GM19238 (cell line): ENCODE measurements around the gene SLC36A2.
"Not testable (repeated sequence)": the region's sequence is repeated elsewhere in the genome, so short reads cannot be mapped to it uniquely, and the experiment has no call there.

Experiments used
- DNase-seq: peaks from one replicate; pipeline ENCODE4 v3.0.0; 2011; ENCODE audit warnings: low spot score; ENCODE audit not compliant: insufficient read length

SLC36A2 gene

DNA sequence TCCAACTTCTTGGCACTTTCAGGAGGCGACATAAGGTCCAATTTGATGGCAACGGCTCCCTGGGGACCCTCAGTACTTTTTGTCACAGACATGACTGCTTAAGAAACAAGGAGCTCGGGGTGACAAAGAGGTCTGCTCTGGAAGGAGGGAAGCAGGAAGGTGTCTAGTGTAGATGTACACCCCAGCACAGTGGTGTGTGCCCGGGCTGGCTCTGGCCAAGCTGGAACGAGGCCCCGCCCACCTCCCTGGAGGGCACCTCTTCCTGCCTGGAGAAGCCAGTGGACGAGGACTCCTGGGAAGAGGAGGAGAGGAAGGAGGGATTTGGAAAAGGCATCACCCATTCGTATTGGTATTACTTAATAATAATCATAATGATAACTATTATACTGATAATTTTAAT, at the start of gene SLC36A2:
Gene SLC36A2 (minus strand): TSS at position 191 of the 400 bp plus-strand sequence. CDS start 99 bp downstream, at position 92.
- DNase-seq: no peak

DNA sequence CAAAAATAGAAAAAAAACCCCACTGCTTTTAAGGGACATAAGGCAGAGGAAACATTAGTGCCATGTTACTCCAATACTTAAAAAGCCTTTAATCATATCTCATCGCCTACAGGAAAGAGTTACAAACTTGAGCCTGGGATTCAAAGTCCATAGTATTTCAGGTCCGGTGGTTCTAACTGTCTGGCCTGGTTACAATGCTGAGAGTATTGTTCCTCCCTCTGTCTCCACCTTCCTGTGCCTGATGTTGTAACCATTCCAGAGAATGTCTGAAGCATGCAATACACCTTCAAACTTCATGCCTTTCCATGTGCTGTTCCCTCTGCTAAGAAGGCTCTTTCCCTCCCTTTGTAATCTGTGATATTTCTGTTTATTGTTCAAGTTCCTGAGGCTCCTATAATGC, 41.6 kb upstream of the SLC36A2 start:
- no peak for DNase-seq

DNA sequence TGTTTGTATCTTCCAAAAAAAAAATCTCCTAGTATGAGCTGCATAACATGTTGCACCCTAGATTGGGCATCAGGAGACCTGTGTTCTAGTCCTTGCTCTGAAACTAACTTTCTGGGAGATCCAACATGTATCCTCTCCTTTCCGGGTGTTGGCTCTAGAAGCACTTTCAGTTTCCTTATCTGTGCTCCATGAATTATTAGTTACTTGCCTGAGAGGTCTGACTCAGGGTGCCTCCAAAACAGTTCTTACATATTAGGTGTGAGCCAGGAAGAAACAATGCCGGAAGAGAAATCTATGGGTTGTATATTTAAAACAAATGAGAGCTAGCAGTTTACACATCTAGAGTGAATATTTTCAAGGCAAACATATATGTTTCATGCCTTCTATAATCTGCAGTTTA, 36.7 kb upstream of the SLC36A2 start:
- DNase-seq: no peak

DNA sequence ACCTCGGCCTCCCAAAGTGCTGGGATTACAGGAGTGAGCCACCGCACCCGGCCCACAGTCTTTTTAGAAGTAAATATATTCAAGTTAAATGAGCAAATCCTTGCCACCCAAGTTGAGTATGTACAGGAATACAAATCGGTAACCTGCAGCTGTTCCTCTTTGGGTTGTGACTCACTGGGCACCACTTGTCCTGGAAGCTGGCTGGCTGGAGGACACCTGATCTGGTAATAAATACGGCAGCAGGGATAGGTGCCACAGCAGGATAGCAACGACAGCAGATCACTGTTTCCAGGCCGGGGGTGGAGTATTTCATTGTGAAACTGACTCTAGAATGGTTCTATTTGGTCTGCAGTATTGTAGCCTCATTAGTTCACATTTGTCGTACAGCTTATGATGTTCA, 35.7 kb upstream of the SLC36A2 start:
- no peak for DNase-seq

DNA sequence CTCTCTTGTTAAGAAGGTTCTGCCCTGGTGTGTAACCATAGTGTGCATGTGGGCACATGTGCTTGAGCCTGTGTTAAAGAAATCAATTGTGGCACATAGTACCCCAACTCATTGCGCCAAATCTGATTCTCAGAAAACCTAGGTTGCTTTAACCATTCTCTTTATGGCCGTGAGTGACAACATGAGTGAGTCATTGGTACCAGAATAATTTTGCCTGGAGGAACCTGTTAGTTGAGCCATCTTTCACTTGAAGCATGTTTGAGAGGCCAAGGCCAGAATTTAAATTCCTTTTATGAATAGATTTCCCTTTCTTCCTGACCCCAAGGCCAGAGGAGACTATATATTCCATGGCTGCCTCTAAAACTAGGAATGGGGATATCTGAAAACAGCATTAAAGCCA, 35.2 kb upstream of the SLC36A2 start:
- no peak for DNase-seq

DNA sequence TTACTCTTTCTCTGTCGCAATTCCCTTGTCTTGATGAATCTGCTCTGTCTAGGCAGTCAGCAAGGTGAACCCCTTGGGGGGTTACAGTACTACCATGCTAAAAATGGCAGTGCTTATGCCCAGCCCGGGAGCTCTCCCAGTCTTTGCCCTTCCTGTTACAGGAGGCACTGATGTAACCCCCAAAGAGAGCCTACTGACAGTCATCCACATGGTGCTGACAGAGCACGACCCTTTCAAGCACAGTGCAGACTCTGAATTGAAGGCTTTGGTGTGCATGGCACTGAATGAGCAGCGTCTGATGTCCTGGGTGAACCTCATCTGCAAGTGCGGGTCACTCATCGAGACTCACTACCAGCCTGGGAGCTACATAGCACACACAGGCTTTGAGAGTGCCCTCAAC, 34.5 kb upstream of the SLC36A2 start:
- DNase-seq: no peak

DNA sequence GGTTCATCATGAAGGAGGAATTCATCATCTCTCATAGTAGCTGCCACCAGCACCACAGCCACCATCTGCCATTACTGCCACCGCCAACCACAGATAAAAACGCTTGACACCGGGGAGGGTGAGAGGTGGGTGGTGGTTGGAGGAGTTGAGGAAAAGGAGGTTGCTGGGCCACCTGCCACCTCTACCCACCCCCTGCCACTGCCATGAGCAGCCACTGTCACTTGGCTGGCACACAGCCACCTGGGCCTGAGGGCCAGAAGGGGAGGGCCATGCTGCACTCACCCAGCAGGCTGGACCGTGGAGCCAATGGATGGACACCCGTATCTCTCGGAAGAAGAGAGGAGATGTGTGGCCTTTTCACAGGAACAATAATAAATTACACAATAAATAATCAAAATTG, 31.3 kb upstream of the SLC36A2 start:
- DNase-seq: no peak

DNA sequence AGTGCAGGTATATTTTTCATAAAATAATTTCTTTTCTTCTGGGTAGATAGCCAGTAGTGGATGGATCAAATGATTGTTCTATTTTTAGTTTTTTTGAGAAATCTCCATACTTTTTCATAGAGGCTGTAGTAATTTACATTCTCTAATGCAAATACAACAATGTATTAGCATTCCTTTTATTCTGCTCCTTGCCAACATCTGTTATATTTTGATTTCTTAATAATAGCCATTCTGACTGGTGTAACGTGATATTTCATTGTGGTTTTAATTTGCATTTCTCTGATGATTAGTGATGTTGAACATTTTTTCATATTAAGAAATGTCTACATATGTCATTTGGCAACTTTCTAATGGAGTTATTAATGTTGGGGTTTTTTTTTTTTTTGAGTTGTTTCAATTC, 27.2 kb upstream of the SLC36A2 start:
- no peak for DNase-seq

DNA sequence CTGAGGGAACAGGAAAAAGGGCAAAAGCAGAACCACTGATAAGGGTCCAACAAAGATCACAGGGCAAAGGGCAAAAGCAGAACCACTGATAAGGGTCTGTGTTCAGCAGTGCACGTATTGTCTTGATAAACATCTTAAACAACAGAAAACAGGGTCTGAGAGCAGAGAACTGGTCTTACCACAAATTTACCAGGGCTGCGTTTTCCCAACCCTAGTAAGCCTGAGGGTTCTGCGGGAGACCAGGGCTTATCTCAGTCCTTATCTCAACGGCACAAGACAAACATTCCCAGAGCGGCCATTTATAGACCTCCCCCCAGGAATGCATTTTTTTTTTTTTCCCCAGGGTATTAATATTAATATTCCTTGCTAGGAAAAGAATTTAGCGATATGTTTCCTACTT, 19.7 kb upstream of the SLC36A2 start:
- DNase-seq: not testable (repeated sequence)

DNA sequence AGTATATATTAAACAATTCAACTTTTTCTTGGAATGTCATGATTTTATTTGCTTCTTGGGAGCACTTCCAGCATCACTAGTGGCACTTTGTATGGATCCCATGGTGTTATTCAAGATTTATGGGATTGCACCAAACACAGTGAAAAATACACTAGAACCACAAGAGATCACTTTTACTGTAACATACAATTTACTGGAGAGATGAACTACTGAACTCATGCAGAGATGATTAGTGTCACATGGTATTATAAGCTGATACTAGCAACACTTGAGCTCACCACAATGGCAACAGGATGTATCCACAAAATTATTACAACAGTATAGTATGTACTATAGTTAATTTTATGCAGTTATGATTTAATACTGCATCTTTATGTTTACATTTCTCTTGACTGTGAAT, 16.3 kb upstream of the SLC36A2 start:
- no peak for DNase-seq

DNA sequence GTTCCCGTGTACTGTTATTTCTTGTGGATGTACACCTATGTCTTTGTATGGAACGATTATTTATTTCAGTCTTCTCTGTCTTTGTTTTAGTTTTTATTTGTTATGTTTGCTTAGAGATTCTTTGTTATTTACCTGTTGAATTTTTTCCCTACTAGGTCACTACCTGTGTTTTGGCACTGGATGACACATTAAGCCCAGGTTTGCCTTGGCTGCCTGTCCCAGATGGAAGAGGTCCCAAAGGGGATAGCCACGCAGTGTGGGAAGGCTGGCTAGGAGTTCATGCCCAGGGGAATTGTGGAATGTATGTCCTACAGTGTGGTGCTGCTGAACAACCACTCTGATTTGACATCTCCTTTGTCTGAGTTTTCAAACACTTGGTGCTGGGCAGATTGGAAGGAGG, 15.6 kb upstream of the SLC36A2 start:
- DNase-seq: no peak

DNA sequence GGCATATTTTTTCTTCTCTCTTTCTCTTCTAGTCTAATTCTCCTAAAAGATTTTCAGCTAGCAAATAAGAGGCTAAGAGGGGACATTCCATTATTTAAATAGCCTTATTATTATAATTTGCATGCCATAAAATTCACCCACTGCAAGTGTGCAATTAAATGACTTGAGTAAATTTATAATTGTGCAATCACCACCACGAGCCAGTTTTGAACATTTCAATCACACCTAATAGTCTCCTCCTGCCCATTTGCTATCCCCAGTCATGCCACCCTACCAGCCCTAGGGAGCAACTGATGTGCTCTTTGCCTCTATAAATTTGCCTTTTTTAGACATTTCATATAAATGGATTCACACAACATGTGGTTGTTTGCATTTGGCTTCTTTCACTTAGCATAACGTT, 12.0 kb upstream of the SLC36A2 start:
- DNase-seq: no peak

DNA sequence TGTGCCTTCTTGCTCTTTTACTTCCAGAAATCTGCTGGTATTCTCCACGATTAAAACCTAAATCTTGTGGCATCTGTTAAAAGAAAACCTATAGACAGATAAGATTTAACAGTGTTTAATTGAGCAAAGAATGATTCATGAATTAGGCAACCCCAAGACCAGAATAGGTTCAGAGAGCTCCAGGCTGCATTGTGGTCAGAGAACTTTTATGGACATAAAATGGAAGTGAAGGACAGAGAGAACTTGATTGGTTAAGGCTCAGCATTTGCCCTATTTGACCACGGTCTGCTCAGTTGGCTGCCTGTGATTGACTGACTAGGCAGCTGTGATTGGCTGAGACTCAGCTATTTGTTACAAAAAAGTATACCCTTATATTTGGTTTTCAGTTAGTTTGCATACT, 10.4 kb upstream of the SLC36A2 start:
- no peak for DNase-seq

DNA sequence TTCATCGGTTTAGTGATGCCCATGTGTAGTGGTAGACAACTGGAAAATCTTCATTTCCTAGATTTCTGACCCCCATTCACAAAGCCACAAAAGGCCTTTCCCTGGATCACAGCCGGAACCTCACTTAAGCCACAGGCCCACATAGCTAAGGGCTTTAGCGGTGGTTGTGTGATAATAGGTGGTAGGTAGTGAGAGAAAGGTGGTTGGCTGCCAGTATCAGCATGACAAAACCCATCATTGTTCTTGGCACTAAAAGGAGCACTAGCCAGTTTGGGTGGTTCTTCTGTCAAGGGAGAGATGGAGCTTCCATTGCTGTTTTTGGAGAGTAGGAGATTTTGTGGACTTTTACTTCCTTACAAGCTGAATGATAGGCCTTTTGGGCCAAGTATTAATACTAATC, 9.7 kb upstream of the SLC36A2 start:
- no peak for DNase-seq

DNA sequence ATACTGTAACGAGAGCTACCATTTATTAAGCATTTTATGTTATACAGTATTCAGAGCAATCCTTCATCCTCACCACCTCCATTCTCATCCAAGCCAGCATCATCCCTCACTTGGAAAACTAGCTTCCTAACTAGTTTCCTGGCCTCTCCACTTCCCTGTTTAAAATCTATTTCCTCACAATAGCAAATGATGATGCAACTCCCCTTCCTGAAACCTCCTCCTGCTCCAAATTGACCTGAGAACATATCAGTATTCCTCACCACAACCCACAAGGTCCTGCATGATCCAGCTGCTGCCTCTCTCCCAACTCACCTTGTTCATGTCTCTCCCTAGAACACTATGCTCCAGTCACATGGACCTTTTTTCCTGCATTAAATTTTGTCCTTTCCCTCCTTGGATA, 4.3 kb upstream of the SLC36A2 start:
- DNase-seq: no peak

DNA sequence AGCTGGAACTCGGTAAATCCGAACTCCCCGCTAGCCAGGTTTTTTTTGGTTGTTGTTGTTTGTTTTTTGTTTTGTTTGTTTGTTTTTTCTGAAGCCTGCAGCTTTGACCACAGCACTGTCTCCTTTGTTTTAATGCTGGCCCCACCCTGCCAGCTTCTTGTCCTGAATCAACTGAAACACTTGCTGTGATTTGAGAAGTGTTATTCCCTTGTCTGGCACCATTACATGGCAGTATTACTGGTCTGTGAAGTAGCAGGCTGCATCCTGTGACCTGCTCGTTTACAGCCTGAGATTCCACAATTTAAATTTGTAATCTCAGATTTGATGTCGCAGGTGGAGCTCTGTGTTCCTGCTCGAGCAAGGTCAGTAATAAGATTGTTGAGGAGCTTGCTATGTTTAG, 1.4 kb upstream of the SLC36A2 start:
- no peak for DNase-seq

DNA sequence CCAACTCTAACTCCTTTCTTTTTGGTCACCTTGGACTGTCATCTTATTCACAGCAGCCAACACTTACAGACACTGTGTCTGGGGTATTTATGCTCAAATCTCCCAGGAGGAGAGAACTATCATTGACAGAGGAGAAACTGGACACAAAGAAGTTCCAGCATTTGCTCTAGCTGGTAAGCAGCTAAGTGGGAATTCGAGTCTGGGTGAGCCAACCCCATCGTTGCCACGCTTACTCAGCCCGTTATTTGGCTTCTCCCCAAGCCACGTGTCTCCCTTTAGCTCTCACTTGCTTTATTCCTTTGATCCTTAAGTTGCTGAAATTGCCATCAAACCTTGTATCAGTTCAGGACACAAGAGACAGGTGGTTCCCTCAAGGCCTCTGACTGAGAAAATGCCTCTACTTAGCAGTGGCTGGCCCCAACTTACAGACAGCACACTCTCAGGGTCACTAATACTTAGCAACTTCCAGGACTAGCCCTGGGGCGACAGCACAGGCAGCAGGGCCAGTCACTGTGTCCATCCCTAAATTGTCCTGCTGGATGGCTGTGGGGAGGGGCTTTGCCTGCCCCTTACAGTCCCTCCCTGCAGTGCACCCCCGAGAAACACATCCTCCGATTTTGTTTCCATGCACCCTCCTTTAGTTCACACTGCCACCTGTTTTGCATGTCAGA, 1.4 kb downstream of the SLC36A2 start:
- no peak for DNase-seq

DNA sequence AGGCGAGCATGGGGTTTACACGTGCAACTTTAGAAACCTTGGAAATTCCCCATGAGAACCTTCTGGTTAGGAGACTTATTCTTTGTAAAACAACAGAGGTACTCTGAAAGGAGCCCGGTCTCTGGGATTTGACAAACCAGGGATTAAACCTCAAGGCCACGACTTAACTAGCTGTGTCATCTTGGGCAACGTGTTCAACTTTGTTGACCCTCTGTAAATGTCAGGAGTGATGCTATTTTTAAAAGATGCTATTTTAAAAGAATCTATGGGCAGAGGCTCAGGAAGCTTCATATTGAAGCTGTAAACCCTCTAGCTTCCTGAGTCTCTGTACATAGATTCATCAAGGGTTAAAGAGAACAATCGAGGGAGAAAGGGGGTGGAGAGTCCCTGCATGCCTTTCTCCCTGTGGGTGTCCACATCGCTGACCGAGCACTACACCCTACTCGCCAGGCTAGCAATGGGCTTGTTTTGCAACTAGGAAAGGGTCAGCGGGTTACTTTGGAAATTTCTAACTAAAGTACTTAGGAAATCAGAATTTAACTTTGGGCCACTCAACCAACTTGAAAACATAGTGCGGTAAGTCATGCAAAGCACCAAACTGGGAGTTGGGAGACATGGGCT, 2.1 kb downstream of the SLC36A2 start:
- no peak for DNase-seq

DNA sequence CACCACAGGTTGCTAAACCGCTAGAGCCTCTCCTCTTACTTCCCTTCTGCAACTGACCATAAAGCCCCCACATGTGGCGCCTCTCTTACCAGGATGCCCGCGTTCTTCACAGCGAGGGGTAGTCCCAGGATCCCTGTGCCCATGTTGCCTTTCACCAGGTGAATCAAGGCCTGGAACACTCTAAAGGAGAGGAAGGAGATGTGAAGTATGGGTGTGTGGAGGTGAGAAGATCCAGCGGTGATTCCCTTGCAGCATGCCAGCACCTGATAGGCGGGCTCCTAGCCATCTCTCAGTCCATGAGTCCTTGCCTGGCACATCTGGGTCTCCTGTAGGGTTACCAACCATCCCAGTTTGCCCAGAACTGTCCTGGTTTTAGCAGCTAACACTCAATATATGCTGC, 3.3 kb downstream of the SLC36A2 start:
- no peak for DNase-seq

DNA sequence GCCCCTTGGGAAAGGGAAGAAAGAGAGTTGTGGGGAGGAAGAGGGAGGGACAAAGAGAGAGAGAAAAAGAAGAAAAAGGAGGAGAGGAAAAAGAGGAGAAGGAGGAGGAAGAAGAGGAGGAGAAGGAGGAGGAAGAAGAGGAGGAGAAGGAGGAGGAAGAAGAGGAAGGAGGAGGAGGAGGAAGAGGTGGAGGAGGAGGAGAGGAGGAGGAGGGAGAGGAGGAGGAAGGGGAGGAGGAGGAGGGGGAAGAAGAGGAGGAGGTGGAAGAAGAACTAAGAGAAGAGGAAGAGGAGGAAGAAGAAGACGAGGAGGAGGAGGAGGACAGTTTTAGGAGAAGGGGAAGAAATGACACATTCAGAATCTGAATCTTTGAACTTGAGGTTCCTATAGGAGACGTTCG, 7.4 kb downstream of the SLC36A2 start:
- no peak for DNase-seq

DNA sequence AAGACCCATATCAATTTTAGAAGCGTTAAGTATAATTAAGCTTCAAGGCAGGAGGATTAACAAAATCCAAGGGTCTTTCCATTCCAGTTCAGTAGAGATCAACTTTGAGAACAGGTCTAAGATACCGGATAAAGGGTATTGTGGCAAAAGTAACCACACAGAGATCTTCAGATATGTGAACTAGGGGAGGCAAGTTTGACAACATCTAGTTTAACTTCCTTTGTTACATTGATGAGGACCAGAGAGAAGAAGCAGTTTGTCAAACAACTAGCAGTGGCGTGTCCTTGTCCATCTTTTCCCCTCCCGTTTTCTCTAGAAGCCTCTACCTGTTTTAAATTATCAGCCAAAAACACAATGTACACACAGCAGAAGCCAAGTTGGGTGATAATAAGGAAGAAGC, 8.6 kb downstream of the SLC36A2 start:
- no peak for DNase-seq

DNA sequence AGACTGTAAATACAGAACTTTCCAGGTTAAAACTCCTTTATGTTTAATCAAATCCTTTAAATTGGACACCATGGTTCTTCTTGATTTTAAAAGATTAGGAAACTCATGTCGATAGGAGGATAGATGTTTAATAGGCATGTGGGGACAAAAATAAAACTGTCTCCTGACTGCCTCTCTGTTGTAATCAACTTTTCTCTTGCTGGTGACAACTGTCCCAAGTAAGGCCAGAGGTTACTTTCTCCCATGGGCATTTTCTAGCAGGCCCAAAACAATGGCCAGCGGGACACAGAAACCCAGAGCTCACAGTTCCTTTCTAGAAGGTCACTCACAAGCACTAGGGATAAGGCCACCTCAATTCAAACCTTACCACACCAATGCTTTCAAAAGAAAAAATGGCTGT, 14.5 kb downstream of the SLC36A2 start:
- DNase-seq: no peak

DNA sequence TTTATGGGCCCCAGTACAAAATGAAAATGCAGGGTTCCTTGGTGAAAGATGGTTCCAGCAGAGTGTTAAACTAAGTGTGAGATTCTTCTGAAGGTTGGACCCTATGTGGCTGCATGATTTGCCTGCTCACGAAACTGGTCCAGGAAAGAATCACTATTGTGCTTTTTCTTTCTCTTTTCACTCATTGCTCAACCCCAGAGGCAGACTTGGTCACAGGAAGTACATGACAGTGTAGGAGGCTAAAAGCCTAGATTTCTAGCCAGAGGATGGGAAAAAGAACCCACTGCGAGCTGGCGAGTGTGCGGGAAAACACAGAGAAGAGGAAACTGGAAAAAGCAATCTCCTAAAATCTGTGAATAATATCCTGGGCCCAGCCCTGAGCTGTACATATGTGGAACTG, 18.6 kb downstream of the SLC36A2 start:
- no peak for DNase-seq

DNA sequence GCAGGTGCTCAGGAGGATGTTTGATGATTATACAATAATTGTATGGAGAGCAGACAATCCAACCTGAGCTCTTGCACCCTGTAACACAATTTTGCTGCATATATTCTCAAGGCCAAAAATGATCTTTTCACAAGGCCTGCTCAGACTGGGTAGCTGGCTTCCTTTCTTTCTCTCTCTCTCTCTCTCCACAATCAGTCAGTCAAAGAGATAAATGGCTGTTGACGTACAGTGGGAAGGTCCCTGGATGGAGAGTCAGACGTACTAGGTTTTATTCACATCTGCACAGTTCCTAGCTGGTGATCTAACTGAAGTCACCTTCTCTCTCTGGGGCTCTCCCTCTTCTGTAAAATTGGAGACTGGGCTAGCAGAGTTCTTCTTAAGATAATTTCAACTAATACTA, 19.8 kb downstream of the SLC36A2 start:
- DNase-seq: no peak
